Liver (tissue), 9 donors: ENCODE results near the gene ST8SIA5. TPM values are rescaled to one million over a fixed set of nuclear protein-coding genes. Genes with fewer than 3 reads are reported as not detected.

Experiments used
- DNase-seq: peaks from one replicate; pipeline ENCODE4 v3.0.0-alpha.2; 2017; ENCODE audit warnings: low spot score
- H3K27ac ChIP-seq, 2 donors: one replicate each; pipeline ENCODE4 v1.7.0; 2013; ENCODE audit warnings: inconsistent platforms in 2 of 2, low read length in 2 of 2, control low read depth in 1 of 2, low read depth in 1 of 2, mild to moderate bottlenecking in 1 of 2
- H3K27me3 ChIP-seq, 4 donors: one replicate each; pipeline versions ENCODE4 v1.6.1 to v1.7.0; 2013; ENCODE audit warnings: low read length in 3 of 4, inconsistent platforms in 1 of 4, mild to moderate bottlenecking in 1 of 4, moderate library complexity in 1 of 4; ENCODE audit not compliant: control insufficient read depth in 4 of 4, insufficient read depth in 4 of 4
- H3K36me3 ChIP-seq, 4 donors: one replicate each; pipeline versions ENCODE4 v1.6.1 to v1.7.0; 2013; ENCODE audit warnings: low read length in 3 of 4, mild to moderate bottlenecking in 3 of 4, low read depth in 1 of 4, moderate library complexity in 1 of 4; ENCODE audit not compliant: control insufficient read depth in 4 of 4, insufficient read depth in 3 of 4
- H3K4me1 ChIP-seq, 4 donors: one replicate each; pipeline versions ENCODE4 v1.6.1 to v1.7.0; 2013; ENCODE audit warnings: low read length in 3 of 4, mild to moderate bottlenecking in 3 of 4, moderate library complexity in 1 of 4; ENCODE audit not compliant: control insufficient read depth in 4 of 4, insufficient read depth in 4 of 4
- H3K4me3 ChIP-seq, 3 donors: one replicate each; pipeline versions ENCODE4 v1.6.1 to v1.7.0; 2013; ENCODE audit warnings: low read length in 3 of 3, control low read depth in 1 of 3, low read depth in 1 of 3, mild to moderate bottlenecking in 1 of 3
- H3K9ac ChIP-seq, 2 donors: one replicate each; pipeline ENCODE4 v1.7.0; 2013; ENCODE audit warnings: low read length in 2 of 2, mild to moderate bottlenecking in 2 of 2, moderate library complexity in 2 of 2, control low read depth in 1 of 2, low read depth in 1 of 2
- H3K9me3 ChIP-seq, 4 donors: one replicate each; pipeline versions ENCODE4 v1.6.1 to v1.7.0; 2013; ENCODE audit warnings: low read length in 3 of 4; ENCODE audit not compliant: control insufficient read depth in 4 of 4
- EGR1 ChIP-seq, 2 donors: IDR thresholded peaks; 2 replicates each; pipeline ENCODE4 v1.6.1; 2016 to 2018; ENCODE audit warnings: antibody characterized with exemption in 2 of 2, low read depth in 2 of 2
- FOXA2 ChIP-seq: IDR thresholded peaks from 2 replicates; pipeline ENCODE4 v1.6.1; 2016; ENCODE audit warnings: antibody characterized with exemption
- HNF4A ChIP-seq, 2 donors: conservative IDR thresholded peaks; 2 replicates each; pipeline ENCODE4 v1.6.1; 2016; ENCODE audit warnings: antibody characterized with exemption in 2 of 2, mild to moderate bottlenecking in 2 of 2
- JUND ChIP-seq, 2 donors: IDR thresholded peaks; 2 replicates each; pipeline ENCODE4 v1.6.1; 2016; ENCODE audit warnings: antibody characterized with exemption in 2 of 2
- MAX ChIP-seq: IDR thresholded peaks from 2 replicates; pipeline ENCODE4 v1.6.1; 2016; ENCODE audit warnings: antibody characterized with exemption
- NR2F2 ChIP-seq: IDR thresholded peaks from 2 replicates; pipeline ENCODE4 v1.6.1; 2016; ENCODE audit warnings: antibody characterized with exemption
- RXRA ChIP-seq, 2 donors: IDR thresholded peaks; 2 replicates each; pipeline ENCODE4 v1.6.1; 2017 to 2018; ENCODE audit warnings: antibody characterized with exemption in 2 of 2, mild to moderate bottlenecking in 1 of 2
- SP1 ChIP-seq: IDR thresholded peaks from 2 replicates; pipeline ENCODE4 v1.6.1; 2018; ENCODE audit warnings: antibody characterized with exemption, mild to moderate bottlenecking
- TAF1 ChIP-seq: conservative IDR thresholded peaks from 2 replicates; pipeline ENCODE4 v1.6.1; 2016; ENCODE audit warnings: antibody characterized with exemption, mild to moderate bottlenecking
- YY1 ChIP-seq: IDR thresholded peaks from 2 replicates; pipeline ENCODE4 v1.6.1; 2016; ENCODE audit warnings: antibody characterized with exemption, mild to moderate bottlenecking
- WGBS: extraction: QIAGEN DNeasy Blood & Tissue Kit; methylation state at CpG from one replicate; pipeline ENCODE4 v1.1.7; 2013; 5-methylcytosine and 5-hydroxymethylcytosine counted together
- polyA plus RNA-seq, 2 donors: library from polyadenylated mRNA; stranded (reverse) in 1 of 2; unstranded in 1 of 2; fragments of 200-250 nt in 1 of 2; fragments of >200 nt in 1 of 2; fragmentation: Nextera tagmentation in 1 of 2; extraction: Ambion mirVana in 1 of 2; gene quantifications; one replicate each; pipeline versions ENCODE4 v1.2.1 to v1.2.3, GENCODE V29; 2013 to 2015
- total RNA-seq, 2 donors: library from RNA; depleted of rRNA; stranded (reverse); fragments of >200 nt; gene quantifications; one replicate each; pipeline ENCODE4 v1.2.3, GENCODE V29; 2014
- TF ChIP-seq, protein P1 (sequence below): IDR thresholded peaks from 2 replicates; pipeline ENCODE4 v1.6.1; 2016; ENCODE audit warnings: antibody characterized with exemption
- TF ChIP-seq, protein P2 (sequence below): IDR thresholded peaks from 2 replicates; pipeline ENCODE4 v1.6.1; 2016; ENCODE audit warnings: antibody characterized with exemption
- donor health status: healthy.
- donor health status: healthy.
- donor health status: healthy.
- donor health status: healthy.
- donor health status: healthy.

Gene ST8SIA5
- total and polyA plus RNA-seq, 4 donors: under 0.01 to 0.12 (median 0.05) TPM; not detected in 1

GRCh38 chr18:46712406-46712805 is 44.4 kb downstream of the ST8SIA5 start:
- Histone ChIP-seq H3K9me3 (no peaks in the 10 kb centered on the region), H3K27ac (no peak overlapping the region), H3K4me1 (no peaks in the 10 kb centered on the region), H3K4me3 (no peak overlapping the region), H3K27me3 (peaks cover 0 to 2% (median 0%) of the 10 kb centered on the region in 4 donors), H3K36me3 (no peaks in the 10 kb centered on the region), H3K9ac (no peak overlapping the region)
- no peak for DNase-seq
- TF ChIP-seq FOXA2 (no peak), TAF1 (no peak), SP1 (no peak), HNF4A (conservative IDR thresholded peaks at IDR 0.05) (no peak), YY1 (no peak), EGR1 (IDR thresholded peaks at IDR 0.05; ENCODE audit: low read depth in 2 of 2) (no peak), RXRA (IDR thresholded peaks at IDR 0.05) (no peak), JUND (IDR thresholded peaks at IDR 0.05) (no peak)
- TF ChIP-seq, protein P1, sequence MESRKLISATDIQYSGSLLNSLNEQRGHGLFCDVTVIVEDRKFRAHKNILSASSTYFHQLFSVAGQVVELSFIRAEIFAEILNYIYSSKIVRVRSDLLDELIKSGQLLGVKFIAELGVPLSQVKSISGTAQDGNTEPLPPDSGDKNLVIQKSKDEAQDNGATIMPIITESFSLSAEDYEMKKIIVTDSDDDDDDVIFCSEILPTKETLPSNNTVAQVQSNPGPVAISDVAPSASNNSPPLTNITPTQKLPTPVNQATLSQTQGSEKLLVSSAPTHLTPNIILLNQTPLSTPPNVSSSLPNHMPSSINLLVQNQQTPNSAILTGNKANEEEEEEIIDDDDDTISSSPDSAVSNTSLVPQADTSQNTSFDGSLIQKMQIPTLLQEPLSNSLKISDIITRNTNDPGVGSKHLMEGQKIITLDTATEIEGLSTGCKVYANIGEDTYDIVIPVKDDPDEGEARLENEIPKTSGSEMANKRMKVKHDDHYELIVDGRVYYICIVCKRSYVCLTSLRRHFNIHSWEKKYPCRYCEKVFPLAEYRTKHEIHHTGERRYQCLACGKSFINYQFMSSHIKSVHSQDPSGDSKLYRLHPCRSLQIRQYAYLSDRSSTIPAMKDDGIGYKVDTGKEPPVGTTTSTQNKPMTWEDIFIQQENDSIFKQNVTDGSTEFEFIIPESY: no peak
- WGBS: 62% methylated on average over 5 of the region's 5 CpGs

DNA sequence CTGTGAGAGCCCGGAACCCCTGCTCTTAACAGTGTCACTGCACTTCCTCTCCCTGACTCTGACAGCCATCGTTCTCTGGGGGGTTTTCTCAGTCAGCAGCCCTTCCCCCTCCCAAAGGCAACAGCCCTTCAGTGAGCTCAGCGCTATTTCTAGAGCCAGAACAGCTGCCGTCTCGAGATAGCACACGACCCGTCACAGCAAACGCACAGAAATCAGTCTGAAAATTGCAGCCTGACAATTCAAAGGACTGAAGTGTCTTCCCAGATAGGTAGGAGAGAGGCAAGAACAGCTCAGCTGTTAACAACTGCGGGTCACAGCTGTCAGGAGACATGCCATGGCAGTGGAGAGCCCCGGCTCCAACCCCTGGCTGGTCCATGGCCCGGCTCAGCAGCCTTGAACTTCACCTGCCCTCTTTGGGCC is 45.4 kb downstream of the ST8SIA5 start:
- H3K9ac ChIP-seq: no peak overlapping the region
- H3K4me1 ChIP-seq: no peaks in the 10 kb centered on the region
- H3K27ac ChIP-seq: no peak overlapping the region
- H3K9me3 ChIP-seq: no peaks in the 10 kb centered on the region
- DNase-seq: no peak
- H3K4me3 ChIP-seq: no peak overlapping the region
- TF ChIP-seq RXRA (IDR thresholded peaks at IDR 0.05): no peak
- 34% methylated on average over 11 of the region's 11 CpGs for WGBS
- H3K36me3 ChIP-seq: no peaks in the 10 kb centered on the region
- peaks cover 0 to 2% (median 0%) of the 10 kb centered on the region in 4 donors for H3K27me3 ChIP-seq

DNA sequence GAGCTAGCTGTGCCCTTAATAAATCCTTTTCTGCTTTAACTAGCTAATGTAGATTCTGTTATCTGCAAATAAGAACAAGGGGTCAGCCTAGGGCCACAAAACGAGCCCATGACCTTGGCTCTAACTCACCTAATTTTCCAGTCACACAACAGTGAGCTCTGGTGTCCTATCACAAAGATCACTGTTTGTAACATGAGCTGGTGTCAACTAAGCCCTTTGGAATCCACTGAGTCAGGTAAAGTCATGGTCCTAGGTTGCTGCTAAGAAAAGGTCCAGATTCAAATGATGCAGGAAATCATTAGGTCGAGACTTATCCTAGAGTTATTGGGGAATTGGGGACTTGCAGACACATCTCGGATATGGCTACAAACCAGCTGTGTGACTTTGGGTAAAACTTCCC is 49.9 kb downstream of the ST8SIA5 start:
- no peak for DNase-seq
- H3K4me3 ChIP-seq: no peak overlapping the region
- H3K36me3 ChIP-seq: no peaks in the 10 kb centered on the region
- H3K27me3 ChIP-seq: peaks cover 0 to 2% (median 0%) of the 10 kb centered on the region in 4 donors
- H3K27ac ChIP-seq: no peak overlapping the region
- no peaks in the 10 kb centered on the region for H3K9me3 ChIP-seq
- no peak overlapping the region for H3K9ac ChIP-seq
- 64% methylated on average over 3 of the region's 3 CpGs for WGBS
- TF ChIP-seq FOXA2 (no peak), NR2F2 (no peak)
- TF ChIP-seq, protein P2, sequence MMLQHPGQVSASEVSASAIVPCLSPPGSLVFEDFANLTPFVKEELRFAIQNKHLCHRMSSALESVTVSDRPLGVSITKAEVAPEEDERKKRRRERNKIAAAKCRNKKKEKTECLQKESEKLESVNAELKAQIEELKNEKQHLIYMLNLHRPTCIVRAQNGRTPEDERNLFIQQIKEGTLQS: no peak
- no peaks in the 10 kb centered on the region for H3K4me1 ChIP-seq

- Histone ChIP-seq H3K9me3 (no peaks in the 10 kb centered on the region), H3K36me3 (no peaks in the 10 kb centered on the region), H3K4me1 (no peaks in the 10 kb centered on the region), H3K27me3 (no peaks in the 10 kb centered on the region), H3K4me3 (no peak overlapping the region), H3K27ac (no peak overlapping the region), H3K9ac (no peak overlapping the region)
- WGBS: 59% methylated on average over 5 of the region's 5 CpGs
- TF ChIP-seq SP1: no peak
- no peak for TF ChIP-seq MAX
- DNase-seq: no peak
These were observed 51.3 kb downstream of the ST8SIA5 start for GRCh38 chr18:46705521-46705920.
